SK-N-SH treated with all-trans-retinoic acid at 6 μM for 48 hours (cell line): ENCODE measurements around the gene LATS1.

Experiments used
- CSDC2 ChIP-seq: fragments of 250-450 bp; sonication (Bioruptor Pico); IDR thresholded peaks from 2 replicates; pipeline ENCODE4 v1.5.0; 2020; ENCODE audit warnings: mild to moderate bottlenecking, moderate library complexity
- TCF4 ChIP-seq: fragments of 250-450 bp; sonication (Bioruptor Pico); IDR thresholded peaks from 2 replicates; pipeline ENCODE4 v1.8.0; 2021; ENCODE audit warnings: mild to moderate bottlenecking, moderate library complexity, borderline replicate concordance

- TF ChIP-seq CSDC2 (CRISPR knock-in tag) (no peak), TCF4 (CRISPR knock-in tag) (no peak)
These were observed 10.0 kb upstream of the LATS1 start for GRCh38 chr6:149727793-149728498.
